Left lobe of liver (tissue), 2 donors: ENCODE data around the gene ZFP2. TPM values are rescaled to one million over a fixed set of nuclear protein-coding genes. Genes with fewer than 3 reads are reported as not detected.
"Not testable (repeated sequence)": the region's sequence is repeated elsewhere in the genome, so short reads cannot be mapped to it uniquely, and the experiment has no call there.

Experiments used
- ATAC-seq: fragments of 200-7000 bp; cut with Tn5 transposase; one replicate; pipeline ENCODE4 v1.9.1; 2020; ENCODE audit warnings: mild to moderate bottlenecking, moderate library complexity
- DNase-seq: peaks from one replicate; pipeline ENCODE4 v3.0.0-alpha.2; 2020; ENCODE audit warnings: low spot score
- total RNA-seq: library from RNA; stranded (reverse); gene quantifications from one replicate; pipeline ENCODE4 v1.2.1, GENCODE V29; 2021
- donor health status: DM: no; HTN: no; CAD: no; lungs with moderate emphysema.
- donor health status: DM: no; HTN: yes; CAD: no.

The ZFP2 gene
- total RNA-seq, result 0.63 TPM

- peak; percentile 79 for DNase-seq
These were observed at the start of gene ZFP2 for GRCh38 chr5:178895615-178896571. ZFP2 (plus strand) TSS chr5:178895913; CDS start chr5:178931314, 35,401 bp downstream.

DNA sequence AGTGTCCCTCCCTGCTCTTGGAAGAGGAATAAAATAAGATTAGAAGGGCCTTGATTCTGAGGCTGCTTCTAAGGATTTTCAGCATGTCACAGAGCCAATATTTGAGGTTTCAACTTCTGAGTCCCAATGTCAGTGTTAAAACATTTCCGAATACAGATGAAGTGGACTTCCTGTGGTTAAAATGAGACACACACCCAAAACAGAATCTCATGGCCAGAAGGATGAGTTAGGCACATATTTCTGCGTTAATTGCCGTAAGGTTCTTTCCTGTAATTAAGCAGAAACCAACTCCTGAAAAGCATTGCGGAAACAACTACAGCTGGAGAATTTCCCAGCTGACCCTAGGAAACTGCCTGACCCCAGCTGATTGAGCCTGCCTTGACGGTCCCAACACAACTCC lies 46.4 kb upstream of the ZFP2 start:
- DNase-seq (no peak), ATAC-seq (no peak)

More at GRCh38 chr5:178895615-178896571, at the start of gene ZFP2:
- ATAC-seq, result peak; percentile 99

- DNase-seq, result no peak
- no peak for ATAC-seq
These were observed 43.8 kb upstream of the ZFP2 start for GRCh38 chr5:178851951-178852350.

DNA sequence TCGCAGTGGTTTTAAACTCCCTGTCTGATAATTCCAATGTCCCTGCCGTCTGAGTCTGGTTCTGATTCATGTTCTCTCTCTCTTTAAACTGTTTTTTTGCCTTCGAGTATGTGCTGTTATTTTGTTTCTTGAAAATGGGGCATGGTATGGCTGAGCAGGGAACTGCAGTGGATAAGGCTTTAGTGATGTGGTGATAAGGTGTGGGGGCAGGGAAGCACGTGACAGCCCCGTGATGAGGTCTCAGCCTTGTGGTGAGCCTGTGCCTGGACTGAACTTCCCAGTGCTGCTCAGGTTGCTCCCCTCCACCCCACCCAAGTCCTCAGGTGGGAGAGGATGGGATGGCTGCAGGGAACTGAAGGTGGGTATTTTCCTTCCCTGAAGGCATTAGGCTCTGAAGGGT lies 41.4 kb upstream of the ZFP2 start:
- no peak for ATAC-seq

DNA sequence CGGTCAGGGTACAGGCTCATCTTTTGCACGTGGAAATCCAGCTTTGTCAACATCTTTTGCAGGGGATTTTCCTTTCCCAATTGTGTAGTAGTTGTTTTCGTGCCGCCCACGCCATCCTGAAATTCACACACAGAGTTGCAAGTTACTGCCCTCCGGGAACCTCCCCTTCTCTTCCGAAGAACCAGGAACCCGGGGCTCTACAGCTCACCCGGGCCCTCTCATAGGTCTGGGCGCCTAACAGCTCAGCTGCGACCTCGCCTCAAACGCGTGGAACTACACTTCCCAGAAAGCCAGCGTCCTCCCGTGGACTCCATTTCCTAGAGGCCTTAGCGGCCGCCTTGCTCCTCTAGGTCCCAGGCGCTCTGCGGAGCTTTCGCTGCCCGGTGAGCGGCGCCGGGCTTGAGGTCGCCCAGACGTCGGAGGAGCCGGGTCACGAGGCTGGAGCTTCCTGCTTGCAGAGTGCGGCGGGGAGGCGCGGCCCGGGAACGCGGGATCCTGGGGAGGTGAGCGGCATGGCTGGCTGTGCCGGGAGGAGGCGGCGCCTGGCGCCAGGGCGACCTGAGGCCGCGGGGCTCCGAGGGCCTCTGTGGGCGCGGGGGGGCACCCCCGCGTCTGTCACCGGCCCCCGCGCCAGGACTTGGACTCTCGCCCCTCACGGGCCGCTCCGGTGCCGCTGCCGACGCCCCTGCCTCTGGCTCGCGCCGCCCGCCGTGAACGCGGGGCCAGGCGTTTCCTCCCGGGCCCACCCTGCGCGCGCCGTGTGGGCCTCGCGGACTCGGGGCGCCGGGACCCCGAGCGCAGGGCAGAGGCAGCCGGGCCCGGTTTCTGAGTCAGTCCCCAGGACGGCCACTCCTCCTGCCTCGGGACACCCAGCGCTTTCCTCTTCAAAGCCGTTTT lies 35.8 kb upstream of the ZFP2 start, which contains the start of gene ZNF354B:
Gene ZNF354B (plus strand): TSS at position 329 of the 897 bp plus-strand sequence. CDS start 1,095 bp downstream, outside the sequence.
- ATAC-seq, result peak; percentile 98
- peak; percentile 94 for DNase-seq

More for the DNA sequence above, 41.4 kb upstream of the ZFP2 start:
- DNase-seq, result no peak

GRCh38 chr5:178860615-178861014 lies 35.1 kb upstream of the ZFP2 start:
- ATAC-seq, result peak; percentile 9

GRCh38 chr5:178861627-178862026 lies 34.1 kb upstream of the ZFP2 start:
- DNase-seq, result no peak
- ATAC-seq, result no peak

More at GRCh38 chr5:178860615-178861014, 35.1 kb upstream of the ZFP2 start:
- DNase-seq, result not testable (repeated sequence)

GRCh38 chr5:178866946-178867345 lies 28.8 kb upstream of the ZFP2 start:
- no peak for ATAC-seq

GRCh38 chr5:178869577-178869976 lies 26.1 kb upstream of the ZFP2 start:
- DNase-seq (no peak), ATAC-seq (no peak)

More at GRCh38 chr5:178866946-178867345, 28.8 kb upstream of the ZFP2 start:
- no peak for DNase-seq

- DNase-seq, result no peak
- ATAC-seq, result no peak
These were observed 25.3 kb upstream of the ZFP2 start for GRCh38 chr5:178870411-178870810.

GRCh38 chr5:178872302-178872701 lies 23.4 kb upstream of the ZFP2 start:
- ATAC-seq, result no peak

DNA sequence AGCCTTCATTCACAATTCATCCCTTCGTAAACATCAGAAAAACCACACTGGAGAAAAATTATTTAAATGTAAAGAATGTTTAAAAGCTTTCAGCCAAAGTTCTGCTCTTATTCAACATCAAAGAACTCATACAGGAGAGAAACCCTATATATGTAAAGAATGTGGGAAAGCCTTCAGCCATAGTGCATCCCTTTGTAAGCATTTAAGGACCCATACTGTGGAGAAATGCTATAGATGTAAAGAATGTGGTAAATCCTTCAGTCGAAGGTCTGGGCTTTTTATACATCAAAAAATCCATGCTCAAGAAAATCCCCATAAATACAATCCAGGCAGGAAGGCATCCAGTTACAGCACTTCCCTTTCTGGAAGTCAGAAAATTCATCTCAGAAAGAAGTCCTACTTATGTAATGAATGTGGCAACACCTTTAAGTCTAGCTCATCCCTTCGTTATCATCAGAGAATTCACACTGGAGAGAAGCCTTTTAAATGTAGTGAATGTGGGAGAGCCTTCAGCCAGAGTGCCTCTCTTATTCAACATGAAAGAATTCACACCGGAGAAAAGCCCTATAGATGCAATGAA lies 12.5 kb upstream of the ZFP2 start:
- not testable (repeated sequence) for ATAC-seq, DNase-seq

More at GRCh38 chr5:178872302-178872701, 23.4 kb upstream of the ZFP2 start:
- DNase-seq, result no peak

- ATAC-seq, result no peak
- DNase-seq, result no peak
These were observed 11.8 kb upstream of the ZFP2 start for GRCh38 chr5:178883815-178884430.

- DNase-seq (no peak), ATAC-seq (no peak)
These were observed 3.6 kb downstream of the ZFP2 start for GRCh38 chr5:178899289-178899688.

DNA sequence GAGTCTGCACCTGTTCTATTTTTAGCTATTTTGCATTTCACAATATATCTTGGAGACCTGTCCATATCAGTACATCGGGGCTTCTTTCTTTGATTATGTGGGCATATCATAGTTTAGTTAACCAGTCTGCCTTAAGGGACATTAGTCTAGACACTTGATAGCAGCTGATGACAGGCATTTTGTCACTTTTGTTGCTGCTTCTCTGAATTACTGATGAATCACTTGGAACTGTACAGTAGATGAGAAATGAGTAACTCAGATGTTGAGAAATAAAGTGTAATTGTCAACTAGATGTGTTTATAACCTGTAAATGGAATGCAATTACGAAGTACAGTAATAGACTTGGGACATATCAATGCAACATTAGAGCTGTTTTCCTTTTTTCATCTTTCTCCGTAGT lies 7.1 kb downstream of the ZFP2 start:
- ATAC-seq, result no peak

GRCh38 chr5:178931846-178932760 lies 36.4 kb downstream of the ZFP2 start:
- ATAC-seq (no peak), DNase-seq (no peak)

More for the DNA sequence above, 7.1 kb downstream of the ZFP2 start:
- DNase-seq, result no peak

DNA sequence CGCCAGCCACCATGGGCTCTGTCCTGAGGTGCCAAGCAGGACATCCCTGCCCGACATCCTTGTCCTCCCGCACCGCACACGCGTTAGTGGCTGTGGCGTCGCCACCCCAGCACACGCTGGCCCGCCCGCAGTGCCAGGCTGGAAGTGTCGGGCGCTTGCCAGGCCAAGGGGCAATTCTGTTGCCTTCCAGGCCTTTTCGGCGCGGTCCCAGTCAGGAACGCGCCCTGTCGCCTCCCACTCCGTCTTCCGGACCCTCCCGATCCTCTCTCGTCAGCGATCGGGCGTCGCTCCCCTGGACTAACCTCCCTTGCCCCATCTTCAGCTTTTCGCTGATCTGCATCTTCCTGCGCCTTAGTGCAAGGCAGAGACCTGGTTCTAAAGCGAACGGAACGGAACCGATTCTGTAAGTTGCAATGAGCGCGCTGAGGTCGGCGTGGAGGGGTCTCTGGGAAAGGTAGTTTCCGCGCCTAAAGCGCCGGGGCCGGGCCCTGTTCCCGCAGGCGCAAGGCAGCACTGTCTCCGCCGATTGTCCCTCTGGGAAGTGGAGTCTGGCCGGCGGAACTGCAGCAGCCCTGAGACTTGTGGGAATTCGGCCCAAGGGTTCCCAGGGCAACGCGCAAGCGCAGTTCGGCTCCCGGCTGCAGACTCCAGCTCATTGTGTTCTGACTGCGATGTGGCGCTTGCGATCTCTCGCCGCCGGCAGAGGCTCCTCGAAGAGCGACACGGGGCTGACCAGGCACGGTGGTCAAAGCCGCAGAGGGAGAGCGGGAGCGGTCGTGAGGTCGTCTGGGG lies 45.1 kb downstream of the ZFP2 start, which contains the start of gene ZNF454:
Gene ZNF454 (plus strand): TSS at position 630 of the 792 bp plus-strand sequence. CDS start 1,594 bp downstream, outside the sequence.
- ATAC-seq (peak; percentile 87), DNase-seq (peak; percentile 66)

GRCh38 chr5:178941361-178941760 lies 45.6 kb downstream of the ZFP2 start:
- ATAC-seq, result no peak
- no peak for DNase-seq
